Ishikawa (cell line): Measurements from ENCODE around the gene PAEP.

Source experiments
- CEBPB ChIP-seq: IDR thresholded peaks from 2 replicates; pipeline ENCODE4 v1.6.1; 2012
- CREB1 ChIP-seq: IDR thresholded peaks from 2 replicates; pipeline ENCODE4 v1.6.1; 2012; ENCODE audit warnings: low read depth
- EGR1 ChIP-seq: IDR thresholded peaks from 2 replicates; pipeline ENCODE4 v1.6.1; 2012
- EP300 ChIP-seq: IDR thresholded peaks from 2 replicates; pipeline ENCODE4 v1.6.1; 2012; ENCODE audit warnings: borderline replicate concordance
- FOXM1 ChIP-seq: IDR thresholded peaks from 2 replicates; pipeline ENCODE4 v1.6.1; 2012; ENCODE audit warnings: low read depth, borderline replicate concordance
- NFIC ChIP-seq: IDR thresholded peaks from 2 replicates; pipeline ENCODE4 v1.6.1; 2012
- RAD21 ChIP-seq: IDR thresholded peaks from 2 replicates; pipeline ENCODE4 v1.6.1; 2012; ENCODE audit warnings: low read depth
- REST ChIP-seq: IDR thresholded peaks from 2 replicates; pipeline ENCODE4 v1.6.1; 2012; ENCODE audit warnings: low read depth, mild to moderate bottlenecking
- TAF1 ChIP-seq: IDR thresholded peaks from 2 replicates; pipeline ENCODE4 v1.6.1; 2012; ENCODE audit warnings: low read depth, mild to moderate bottlenecking
- TCF12 ChIP-seq: IDR thresholded peaks from 2 replicates; pipeline ENCODE4 v1.6.1; 2012; ENCODE audit warnings: low read depth
- TEAD4 ChIP-seq: IDR thresholded peaks from 2 replicates; pipeline ENCODE4 v1.6.1; 2012
- USF1 ChIP-seq: IDR thresholded peaks from 2 replicates; pipeline ENCODE4 v1.6.1; 2012
- YY1 ChIP-seq: IDR thresholded peaks from 2 replicates; pipeline ENCODE4 v1.6.1; 2012; ENCODE audit warnings: low read depth
- ZBTB7A ChIP-seq: IDR thresholded peaks from 2 replicates; pipeline ENCODE4 v1.6.1; 2012; ENCODE audit warnings: low read depth
- TF ChIP-seq, protein P1 (sequence below): IDR thresholded peaks from 2 replicates; pipeline ENCODE4 v1.6.1; 2012

PAEP gene

DNA sequence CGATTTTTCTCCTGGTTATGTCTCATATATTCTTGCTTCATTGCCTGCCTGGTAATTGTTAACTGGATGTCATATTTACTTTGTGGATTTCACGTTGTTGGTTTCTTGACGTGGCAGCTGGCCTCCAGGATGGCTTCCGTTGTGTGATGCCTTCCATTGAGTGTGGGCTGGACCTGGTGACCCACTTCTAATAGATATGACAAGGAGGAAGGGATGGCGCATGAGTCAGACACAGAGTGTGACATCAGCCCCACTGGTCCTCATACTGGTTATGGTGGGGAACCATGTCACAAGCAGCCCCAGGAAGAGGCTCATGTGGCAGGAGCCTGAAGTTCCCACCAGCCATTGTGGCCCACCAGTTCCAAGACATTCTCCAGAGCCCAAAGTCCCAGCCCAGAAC is 6.4 kb upstream of the PAEP start:
- no peak for TF ChIP-seq TEAD4
- TF ChIP-seq, protein P1, sequence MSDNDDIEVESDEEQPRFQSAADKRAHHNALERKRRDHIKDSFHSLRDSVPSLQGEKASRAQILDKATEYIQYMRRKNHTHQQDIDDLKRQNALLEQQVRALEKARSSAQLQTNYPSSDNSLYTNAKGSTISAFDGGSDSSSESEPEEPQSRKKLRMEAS: no peak
- no peak for TF ChIP-seq TCF12
- TF ChIP-seq EGR1: no peak
- no peak for TF ChIP-seq NFIC
- TF ChIP-seq RAD21: no peak
- TF ChIP-seq ZBTB7A: no peak
- no peak for TF ChIP-seq REST
- no peak for TF ChIP-seq EP300
- no peak for TF ChIP-seq USF1
- TF ChIP-seq CEBPB: no peak
- no peak for TF ChIP-seq YY1
- TF ChIP-seq FOXM1: no peak
- no peak for TF ChIP-seq CREB1
- no peak for TF ChIP-seq TAF1

- no peak for TF ChIP-seq CREB1
Observed at GRCh38 chr9:135555910-135556309, 5.6 kb upstream of the PAEP start.

- no peak for TF ChIP-seq NFIC
- no peak for TF ChIP-seq TCF12
- no peak for TF ChIP-seq CREB1
- TF ChIP-seq EGR1: no peak
- TF ChIP-seq EP300: no peak
- no peak for TF ChIP-seq FOXM1
- TF ChIP-seq REST: no peak
- TF ChIP-seq, protein P1: no peak
- TF ChIP-seq USF1: no peak
- TF ChIP-seq RAD21: no peak
- no peak for TF ChIP-seq TAF1
- no peak for TF ChIP-seq CEBPB
Observed at GRCh38 chr9:135559606-135560005, 1.9 kb upstream of the PAEP start.

GRCh38 chr9:135562235-135562745 is 734 bp downstream of the PAEP start:
- TF ChIP-seq TCF12: no peak
- no peak for TF ChIP-seq TEAD4
- TF ChIP-seq TAF1: no peak
- no peak for TF ChIP-seq CREB1
- TF ChIP-seq REST: no peak
- TF ChIP-seq YY1: no peak
- TF ChIP-seq FOXM1: no peak
- TF ChIP-seq CEBPB: no peak
- TF ChIP-seq, protein P1: no peak
- TF ChIP-seq NFIC: no peak
- TF ChIP-seq EGR1: no peak
- no peak for TF ChIP-seq RAD21
- TF ChIP-seq ZBTB7A: no peak
- TF ChIP-seq USF1: no peak
- no peak for TF ChIP-seq EP300
